SJCRH30 (cell line): ENCODE results near the gene CACNB1. TPM values are rescaled to one million over a fixed set of nuclear protein-coding genes. Genes with fewer than 3 reads are reported as not detected.
A peak's percentile ranks its signal among the peaks of the same experiment; 100 is the strongest.

ENCODE experiments used
- DNase-seq, 2 experiments: peaks; one replicate each; pipeline ENCODE4 v3.0.0-alpha.2; 2015 to 2020
- H3K27ac ChIP-seq: fragments of 250-450 bp; sonication (Bioruptor Pico); 2 replicates; pipeline ENCODE4 v1.5.1; 2020; ENCODE audit warnings: mild to moderate bottlenecking, moderate library complexity
- H3K27me3 ChIP-seq: fragments of 250-450 bp; sonication (Bioruptor Pico); 2 replicates; pipeline ENCODE4 v1.5.1; 2020; ENCODE audit warnings: mild to moderate bottlenecking, moderate library complexity
- H3K36me3 ChIP-seq: fragments of 250-450 bp; sonication (Bioruptor Pico); 2 replicates; pipeline ENCODE4 v1.5.1; 2020; ENCODE audit warnings: mild to moderate bottlenecking, moderate library complexity
- H3K4me1 ChIP-seq: fragments of 250-450 bp; sonication (Bioruptor Pico); 2 replicates; pipeline ENCODE4 v1.5.1; 2020; ENCODE audit warnings: mild to moderate bottlenecking, moderate library complexity
- H3K4me3 ChIP-seq: fragments of 250-450 bp; sonication (Bioruptor Pico); 2 replicates; pipeline ENCODE4 v1.5.1; 2020; ENCODE audit warnings: mild to moderate bottlenecking, moderate library complexity
- H3K9me3 ChIP-seq: fragments of 250-450 bp; sonication (Bioruptor Pico); replicated peaks from 2 replicates; pipeline ENCODE4 v1.5.1; 2020; ENCODE audit warnings: mild to moderate bottlenecking, moderate library complexity
- total RNA-seq: library from RNA; depleted of rRNA; stranded (reverse); fragments of >200 nt; shearing (Covaris generic); gene quantifications from 2 replicates; pipeline ENCODE4 v1.2.3, GENCODE V29; 2014

The CACNB1 gene
- total RNA-seq, 1 experiment from 2014 or later, result 8.3 TPM

GRCh38 chr17:39219647-39220154 is 22.2 kb upstream of the CACNB1 start:
- Histone ChIP-seq H3K4me3 (no peak overlapping the region), H3K9me3 (no peaks in the 10 kb centered on the region), H3K27me3 (no peaks in the 10 kb centered on the region), H3K4me1 (no peaks in the 10 kb centered on the region), H3K36me3 (no peaks in the 10 kb centered on the region), H3K27ac (no peak overlapping the region)
- no peak for DNase-seq

- H3K27me3 ChIP-seq, result no peaks in the 10 kb centered on the region
- no peaks in the 10 kb centered on the region for H3K4me1 ChIP-seq
- no peak overlapping the region for H3K27ac ChIP-seq
- no peaks in the 10 kb centered on the region for H3K9me3 ChIP-seq
- no peak for DNase-seq
- H3K36me3 ChIP-seq, result no peaks in the 10 kb centered on the region
- no peak overlapping the region for H3K4me3 ChIP-seq
These were observed 21.4 kb upstream of the CACNB1 start for GRCh38 chr17:39218906-39219305.

- no peak for DNase-seq
- no peaks in the 10 kb centered on the region for H3K4me1 ChIP-seq
- no peak overlapping the region for H3K27ac ChIP-seq
- H3K27me3 ChIP-seq, result peaks cover 1% of the 10 kb centered on the region; the same call in 1 of the 2 replicates
- H3K36me3 ChIP-seq, result no peaks in the 10 kb centered on the region
- H3K4me3 ChIP-seq, result no peak overlapping the region
- H3K9me3 ChIP-seq, result no peaks in the 10 kb centered on the region
These were observed 20.4 kb upstream of the CACNB1 start for GRCh38 chr17:39217734-39218369.

GRCh38 chr17:39213852-39214251 is 16.4 kb upstream of the CACNB1 start:
- Histone ChIP-seq H3K27me3 (peaks cover 3% of the 10 kb centered on the region; the same call in 1 of the 2 replicates), H3K4me1 (peaks cover 7% of the 10 kb centered on the region), H3K36me3 (no peaks in the 10 kb centered on the region), H3K27ac (no peak overlapping the region), H3K4me3 (no peak overlapping the region), H3K9me3 (no peaks in the 10 kb centered on the region)
- no peak for DNase-seq

- Histone ChIP-seq H3K36me3 (no peaks in the 10 kb centered on the region), H3K9me3 (no peaks in the 10 kb centered on the region), H3K27ac (no peak overlapping the region), H3K27me3 (peaks cover 3% of the 10 kb centered on the region; the same call in 1 of the 2 replicates), H3K4me3 (no peak overlapping the region), H3K4me1 (peaks cover 16% of the 10 kb centered on the region)
- no peak for DNase-seq
These were observed 15.5 kb upstream of the CACNB1 start for GRCh38 chr17:39212841-39213480.

GRCh38 chr17:39212195-39212810 is 14.8 kb upstream of the CACNB1 start:
- no peaks in the 10 kb centered on the region for H3K9me3 ChIP-seq
- H3K27me3 ChIP-seq, result peaks cover 3% of the 10 kb centered on the region; the same call in 1 of the 2 replicates
- H3K27ac ChIP-seq, result no peak overlapping the region

GRCh38 chr17:39210093-39210434 is 12.6 kb upstream of the CACNB1 start:
- no peak overlapping the region for H3K27ac ChIP-seq
- peaks cover 2% of the 10 kb centered on the region; the same call in 1 of the 2 replicates for H3K36me3 ChIP-seq
- H3K9me3 ChIP-seq, result no peaks in the 10 kb centered on the region
- DNase-seq, result no peak
- peaks cover 16% of the 10 kb centered on the region for H3K4me1 ChIP-seq
- H3K27me3 ChIP-seq, result peaks cover 3% of the 10 kb centered on the region; the same call in 1 of the 2 replicates
- peak overlapping the region; percentile 37 for H3K4me3 ChIP-seq

More at GRCh38 chr17:39212195-39212810, 14.8 kb upstream of the CACNB1 start:
- H3K4me1 ChIP-seq, result peaks cover 16% of the 10 kb centered on the region
- H3K4me3 ChIP-seq, result no peak overlapping the region
- no peaks in the 10 kb centered on the region for H3K36me3 ChIP-seq
- no peak for DNase-seq

- peak; percentile 47 to 56 for DNase-seq
- peak overlapping the region; percentile 37 for H3K4me3 ChIP-seq
- H3K27ac ChIP-seq, result no peak overlapping the region
- H3K36me3 ChIP-seq, result peaks cover 5% of the 10 kb centered on the region
- no peaks in the 10 kb centered on the region for H3K9me3 ChIP-seq
- peaks cover 16% of the 10 kb centered on the region for H3K4me1 ChIP-seq
- H3K27me3 ChIP-seq, result peaks cover 3% of the 10 kb centered on the region; the same call in 1 of the 2 replicates
These were observed 12.0 kb upstream of the CACNB1 start for GRCh38 chr17:39209317-39210092.

GRCh38 chr17:39208893-39209292 is 11.4 kb upstream of the CACNB1 start:
- Histone ChIP-seq H3K4me3 (no peak overlapping the region), H3K27ac (no peak overlapping the region), H3K36me3 (peaks cover 12% of the 10 kb centered on the region), H3K9me3 (no peaks in the 10 kb centered on the region), H3K27me3 (peaks cover 3% of the 10 kb centered on the region; the same call in 1 of the 2 replicates), H3K4me1 (peaks cover 16% of the 10 kb centered on the region)
- peak; percentile 79 to 81 for DNase-seq

- H3K4me1 ChIP-seq, result peaks cover 16% of the 10 kb centered on the region
- H3K27ac ChIP-seq, result no peak overlapping the region
- H3K4me3 ChIP-seq, result no peak overlapping the region
- H3K9me3 ChIP-seq, result no peaks in the 10 kb centered on the region
- peaks cover 3% of the 10 kb centered on the region; the same call in 1 of the 2 replicates for H3K27me3 ChIP-seq
- peak; percentile 72 to 74 for DNase-seq
- H3K36me3 ChIP-seq, result peaks cover 17% of the 10 kb centered on the region
These were observed 10.7 kb upstream of the CACNB1 start for GRCh38 chr17:39208136-39208535.

- Histone ChIP-seq H3K36me3 (peaks cover 41% of the 10 kb centered on the region), H3K4me1 (peaks cover 20% of the 10 kb centered on the region), H3K4me3 (no peak overlapping the region), H3K9me3 (no peaks in the 10 kb centered on the region), H3K27me3 (no peaks in the 10 kb centered on the region; the same call in 1 of the 2 replicates), H3K27ac (no peak overlapping the region)
- DNase-seq, result no peak
These were observed 7.7 kb upstream of the CACNB1 start for GRCh38 chr17:39205112-39205526.

- Histone ChIP-seq H3K9me3 (no peaks in the 10 kb centered on the region), H3K27me3 (no peaks in the 10 kb centered on the region), H3K27ac (no peak overlapping the region), H3K4me3 (no peak overlapping the region), H3K4me1 (peaks cover 16% of the 10 kb centered on the region), H3K36me3 (peaks cover 41% of the 10 kb centered on the region)
- DNase-seq, result no peak
These were observed 6.8 kb upstream of the CACNB1 start for GRCh38 chr17:39204245-39204644.

- peak overlapping the region; percentile 99 for H3K27ac ChIP-seq
- peak overlapping the region; percentile 83 for H3K4me3 ChIP-seq
- H3K4me1 ChIP-seq, result peaks cover 8% of the 10 kb centered on the region
- no peak for DNase-seq
- peaks cover 41% of the 10 kb centered on the region for H3K36me3 ChIP-seq
- no peaks in the 10 kb centered on the region for H3K9me3 ChIP-seq
- H3K27me3 ChIP-seq, result no peaks in the 10 kb centered on the region
These were observed 3.6 kb upstream of the CACNB1 start for GRCh38 chr17:39200957-39201510.
